ENCODE measurements around the gene BMPR1A. TPM values are rescaled to one million over a fixed set of nuclear protein-coding genes. Genes with fewer than 3 reads are reported as not detected.
"Not testable (repeated sequence)": the region's sequence is repeated elsewhere in the genome, so short reads cannot be mapped to it uniquely, and the experiment has no call there.

Gene BMPR1A
- total and polyA plus RNA-seq, 2 donors = 36.6 to 128 TPM

DNA sequence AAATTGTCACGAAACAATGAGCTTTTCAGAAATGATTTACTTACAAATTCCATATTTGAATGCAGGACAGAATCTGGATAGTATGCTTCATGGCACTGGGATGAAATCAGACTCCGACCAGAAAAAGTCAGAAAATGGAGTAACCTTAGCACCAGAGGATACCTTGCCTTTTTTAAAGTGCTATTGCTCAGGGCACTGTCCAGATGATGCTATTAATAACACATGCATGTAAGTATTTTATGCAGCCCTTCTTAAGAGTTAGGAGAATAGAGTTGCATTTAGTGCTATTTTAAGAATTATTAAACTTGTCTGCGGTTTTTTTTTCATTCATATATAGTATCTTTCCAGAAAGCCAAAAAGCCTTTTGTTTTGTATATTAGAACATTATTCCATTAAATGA is 133.6 kb downstream of the BMPR1A start:
- H3K4me1 ChIP-seq (ENCODE audit: insufficient read depth) = no peaks in the 10 kb centered on the region
- no peak overlapping the region for H3K27ac ChIP-seq (ENCODE audit: low read depth)
- DNase-seq (ENCODE audit: extremely low spot score) = no peak
- H3K4me3 ChIP-seq (ENCODE audit: low read depth, low read length) = no peak overlapping the region
- WGBS = 60% methylated on average over 3 of the region's 3 CpGs
- peaks cover 10% of the 10 kb centered on the region for H3K36me3 ChIP-seq (ENCODE audit: insufficient read depth)

DNA sequence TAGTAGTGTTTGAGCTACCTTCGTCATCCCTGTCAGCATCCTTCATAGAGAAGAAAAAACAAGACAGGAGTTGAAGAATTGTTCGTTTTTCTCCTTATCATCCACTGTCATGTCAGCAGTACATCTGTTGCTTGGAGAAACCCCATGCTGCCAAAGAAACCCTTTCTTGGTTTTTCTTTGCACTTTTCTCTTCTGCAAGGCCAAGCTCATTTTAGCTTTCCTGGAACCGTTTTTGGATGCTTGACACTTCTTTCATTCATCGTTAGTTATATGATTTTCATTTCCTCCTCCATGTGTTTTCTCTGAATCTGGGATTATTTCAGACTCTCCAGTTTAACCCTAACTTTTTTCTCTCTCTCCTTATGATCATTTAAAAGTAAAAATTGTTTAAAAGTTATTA is 142.1 kb downstream of the BMPR1A start:
- no peak overlapping the region for H3K27ac ChIP-seq (ENCODE audit: low read depth)

DNA sequence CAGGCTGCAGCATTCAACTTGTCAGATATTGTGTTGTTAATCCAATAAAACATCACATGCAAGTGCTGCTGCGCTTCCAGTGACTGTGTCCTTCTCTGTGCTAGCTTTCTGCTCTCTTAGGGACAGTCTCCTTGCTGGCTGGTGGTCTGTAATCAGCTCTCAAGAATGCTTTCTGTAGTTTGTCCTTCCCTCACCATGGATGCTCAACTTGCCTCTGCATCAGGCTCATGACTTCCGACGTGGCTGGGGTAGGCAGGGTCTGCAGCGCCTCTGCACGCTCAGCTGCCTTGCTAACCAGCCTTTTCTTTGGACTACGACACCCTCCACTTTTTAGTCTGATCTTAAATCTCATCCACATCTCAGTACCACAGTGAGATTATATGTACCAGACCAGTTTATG is 142.7 kb downstream of the BMPR1A start:
- no peak for DNase-seq (ENCODE audit: extremely low spot score)
- no peak overlapping the region for H3K27ac ChIP-seq (ENCODE audit: low read depth)
- H3K4me1 ChIP-seq (ENCODE audit: insufficient read depth) = no peaks in the 10 kb centered on the region
- H3K4me3 ChIP-seq (ENCODE audit: low read depth, low read length) = no peak overlapping the region
- 65% methylated on average over 6 of the region's 6 CpGs for WGBS
- H3K36me3 ChIP-seq (ENCODE audit: insufficient read depth) = peaks cover 2% of the 10 kb centered on the region

More for the DNA sequence above, 142.1 kb downstream of the BMPR1A start:
- 64% methylated on average over 4 of the region's 4 CpGs for WGBS
- Histone ChIP-seq H3K4me3 (ENCODE audit: low read depth, low read length) (no peak overlapping the region), H3K36me3 (ENCODE audit: insufficient read depth) (peaks cover 2% of the 10 kb centered on the region), H3K4me1 (ENCODE audit: insufficient read depth) (no peaks in the 10 kb centered on the region)
- no peak for DNase-seq (ENCODE audit: extremely low spot score)

DNA sequence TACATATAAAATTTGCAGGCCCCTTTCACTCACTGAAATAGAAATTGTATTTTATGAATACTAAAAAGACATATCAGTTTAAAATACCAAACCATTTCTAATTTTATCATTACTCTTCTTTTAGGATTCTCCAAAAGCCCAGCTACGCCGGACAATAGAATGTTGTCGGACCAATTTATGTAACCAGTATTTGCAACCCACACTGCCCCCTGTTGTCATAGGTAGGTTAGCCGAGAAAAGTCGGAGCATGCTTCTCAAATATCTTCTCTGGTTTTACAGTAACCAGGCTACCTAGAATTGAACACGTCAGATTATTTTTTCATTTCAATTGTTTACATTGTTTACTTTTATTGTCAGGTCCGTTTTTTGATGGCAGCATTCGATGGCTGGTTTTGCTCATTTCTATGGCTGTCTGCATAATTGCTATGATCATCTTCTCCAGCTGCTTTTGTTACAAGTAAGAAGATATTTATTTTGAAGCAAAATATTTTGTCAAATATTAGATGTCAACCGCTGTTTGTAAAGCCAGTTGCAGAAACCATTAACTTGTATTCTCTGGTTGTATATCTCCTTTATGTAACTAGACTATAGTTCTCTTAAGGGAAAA is 143.4 kb downstream of the BMPR1A start:
- H3K36me3 ChIP-seq (ENCODE audit: insufficient read depth) = peaks cover 2% of the 10 kb centered on the region
- H3K4me3 ChIP-seq (ENCODE audit: low read depth, low read length) = no peak overlapping the region
- WGBS = 11% methylated on average over 9 of the region's 9 CpGs
- H3K27ac ChIP-seq (ENCODE audit: low read depth) = no peak overlapping the region
- H3K4me1 ChIP-seq (ENCODE audit: insufficient read depth) = no peaks in the 10 kb centered on the region
- DNase-seq (ENCODE audit: extremely low spot score) = peak; percentile 43

GRCh38 chr10:86900955-86901354 is 144.5 kb downstream of the BMPR1A start:
- WGBS = 19% methylated on average over 2 of the region's 2 CpGs
- Histone ChIP-seq H3K36me3 (ENCODE audit: insufficient read depth) (no peaks in the 10 kb centered on the region), H3K27ac (ENCODE audit: low read depth) (no peak overlapping the region), H3K4me3 (ENCODE audit: low read depth, low read length) (no peak overlapping the region), H3K4me1 (ENCODE audit: insufficient read depth) (no peaks in the 10 kb centered on the region)
- DNase-seq (ENCODE audit: extremely low spot score) = no peak

DNA sequence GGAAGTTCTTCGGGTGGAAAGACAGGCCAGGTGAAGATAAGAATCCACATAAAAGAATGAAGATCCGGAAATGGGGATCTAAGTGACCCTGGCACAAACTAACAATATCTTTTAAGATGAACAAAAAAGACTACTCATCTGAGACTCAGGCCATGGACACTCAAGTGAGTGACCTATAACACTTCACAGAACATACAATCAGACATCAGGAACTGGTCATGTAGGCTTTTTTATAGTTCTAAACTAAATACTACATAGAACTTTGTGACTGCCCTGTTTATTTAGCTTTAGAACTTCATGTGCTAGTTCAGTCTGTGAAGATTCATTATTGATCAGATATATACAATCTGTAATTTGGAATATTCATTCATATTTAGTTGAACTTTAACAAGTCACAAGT is 148.2 kb downstream of the BMPR1A start:
- H3K4me3 ChIP-seq (ENCODE audit: low read depth, low read length) = no peak overlapping the region
- no peak for DNase-seq (ENCODE audit: extremely low spot score)
- no peaks in the 10 kb centered on the region for H3K4me1 ChIP-seq (ENCODE audit: insufficient read depth)
- whole genome bisulfite sequencing = 93% methylated on average over 2 of the region's 2 CpGs
- H3K36me3 ChIP-seq (ENCODE audit: insufficient read depth) = no peaks in the 10 kb centered on the region
- H3K27ac ChIP-seq (ENCODE audit: low read depth) = no peak overlapping the region

- Histone ChIP-seq H3K4me3 (ENCODE audit: low read depth, low read length) (no peak overlapping the region), H3K4me1 (ENCODE audit: insufficient read depth) (no peaks in the 10 kb centered on the region), H3K36me3 (ENCODE audit: insufficient read depth) (no peaks in the 10 kb centered on the region), H3K27ac (ENCODE audit: low read depth) (no peak overlapping the region)
- WGBS = 64% methylated on average over 1 of the region's 1 CpG
- DNase-seq (ENCODE audit: extremely low spot score) = no peak
Observed at GRCh38 chr10:86905429-86905828, 149.0 kb downstream of the BMPR1A start.

GRCh38 chr10:86914734-86915133 is 158.3 kb downstream of the BMPR1A start:
- Histone ChIP-seq H3K4me3 (ENCODE audit: low read depth, low read length) (no peak overlapping the region), H3K36me3 (ENCODE audit: insufficient read depth) (peaks cover 2% of the 10 kb centered on the region), H3K27ac (ENCODE audit: low read depth) (no peak overlapping the region), H3K4me1 (ENCODE audit: insufficient read depth) (no peaks in the 10 kb centered on the region)
- no peak for DNase-seq (ENCODE audit: extremely low spot score)
- WGBS = 73% methylated on average over 1 of the region's 1 CpG

DNA sequence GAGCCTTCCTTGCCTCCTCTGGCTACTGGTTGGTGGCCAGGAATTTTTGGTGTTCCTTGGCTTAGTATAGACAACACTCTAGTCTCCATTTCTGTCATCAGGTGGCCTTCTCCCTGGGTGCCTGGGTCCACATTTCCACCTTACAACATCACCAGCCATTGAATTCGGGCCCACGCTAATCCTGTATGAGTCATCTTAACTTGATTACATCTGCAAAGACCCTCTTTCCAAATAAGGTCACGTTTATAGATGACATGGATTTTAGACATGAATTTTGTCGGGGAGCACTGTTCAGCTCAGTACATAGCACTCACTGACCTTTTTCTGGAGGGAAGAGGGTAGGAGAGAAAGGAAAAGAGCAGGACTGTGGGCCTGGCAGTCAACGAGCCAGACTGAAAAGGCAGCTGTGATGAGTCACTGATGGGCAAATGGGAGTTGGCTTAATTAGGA is 161.6 kb downstream of the BMPR1A start:
- peaks cover 6% of the 10 kb centered on the region for H3K36me3 ChIP-seq (ENCODE audit: insufficient read depth)
- WGBS = 28% methylated on average over 5 of the region's 5 CpGs
- no peak overlapping the region for H3K4me3 ChIP-seq (ENCODE audit: low read depth, low read length)
- H3K4me1 ChIP-seq (ENCODE audit: insufficient read depth) = no peaks in the 10 kb centered on the region
- H3K27ac ChIP-seq (ENCODE audit: low read depth) = no peak overlapping the region
- no peak for DNase-seq (ENCODE audit: extremely low spot score)

DNA sequence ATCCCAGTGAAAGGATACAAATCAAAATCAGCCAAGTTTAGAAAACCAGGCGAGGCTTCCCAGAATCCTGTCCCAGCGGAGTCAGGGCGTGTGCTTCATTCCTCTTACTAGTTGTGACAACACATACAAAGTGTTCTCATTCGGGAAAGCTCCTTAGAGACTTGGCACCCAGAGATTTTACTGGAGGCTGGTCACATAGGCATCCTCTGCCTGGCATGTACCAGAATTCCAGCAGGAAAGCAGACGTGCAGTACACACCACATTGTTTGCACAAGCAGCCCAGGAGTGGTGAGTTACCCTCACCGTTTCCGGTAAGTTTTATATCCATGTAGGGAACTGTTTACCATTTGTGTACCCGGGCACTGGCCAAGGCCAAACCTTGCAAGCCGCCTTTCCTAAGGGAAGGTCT is 166.1 kb downstream of the BMPR1A start:
- 70% methylated on average over 9 of the region's 9 CpGs for WGBS
- no peak overlapping the region for H3K27ac ChIP-seq (ENCODE audit: low read depth)
- no peaks in the 10 kb centered on the region for H3K4me1 ChIP-seq (ENCODE audit: insufficient read depth)
- no peak for DNase-seq (ENCODE audit: extremely low spot score)
- no peak overlapping the region for H3K4me3 ChIP-seq (ENCODE audit: low read depth, low read length)
- H3K36me3 ChIP-seq (ENCODE audit: insufficient read depth) = peaks cover 4% of the 10 kb centered on the region

- Histone ChIP-seq H3K36me3 (ENCODE audit: insufficient read depth) (no peaks in the 10 kb centered on the region), H3K27ac (ENCODE audit: low read depth) (no peak overlapping the region), H3K4me1 (ENCODE audit: insufficient read depth) (no peaks in the 10 kb centered on the region), H3K4me3 (ENCODE audit: low read depth, low read length) (no peak overlapping the region)
- DNase-seq (ENCODE audit: extremely low spot score) = no peak
- 80% methylated on average over 15 of the region's 15 CpGs for WGBS
Observed at GRCh38 chr10:86929468-86930380, 173.3 kb downstream of the BMPR1A start.

- Histone ChIP-seq H3K4me3 (ENCODE audit: low read depth, low read length) (no peak overlapping the region), H3K4me1 (ENCODE audit: insufficient read depth) (no peaks in the 10 kb centered on the region), H3K36me3 (ENCODE audit: insufficient read depth) (no peaks in the 10 kb centered on the region), H3K27ac (ENCODE audit: low read depth) (no peak overlapping the region)
- 80% methylated on average over 1 of the region's 1 CpG for WGBS
- no peak for DNase-seq (ENCODE audit: extremely low spot score)
Observed at GRCh38 chr10:86931872-86932271, 175.5 kb downstream of the BMPR1A start.

GRCh38 chr10:86932674-86933073 is 176.3 kb downstream of the BMPR1A start:
- Histone ChIP-seq H3K4me1 (ENCODE audit: insufficient read depth) (no peaks in the 10 kb centered on the region), H3K36me3 (ENCODE audit: insufficient read depth) (no peaks in the 10 kb centered on the region), H3K27ac (ENCODE audit: low read depth) (no peak overlapping the region), H3K4me3 (ENCODE audit: low read depth, low read length) (no peak overlapping the region)
- DNase-seq (ENCODE audit: extremely low spot score) = no peak
- 78% methylated on average over 2 of the region's 2 CpGs for WGBS

- not testable (repeated sequence) for H3K4me3 ChIP-seq (ENCODE audit: low read depth, low read length); DNase-seq (ENCODE audit: extremely low spot score); H3K36me3 ChIP-seq (ENCODE audit: insufficient read depth); H3K4me1 ChIP-seq (ENCODE audit: insufficient read depth); H3K27ac ChIP-seq (ENCODE audit: low read depth)
- 88% methylated on average over 6 of the region's 6 CpGs for WGBS
Observed at GRCh38 chr10:86934162-86934711, 177.8 kb downstream of the BMPR1A start.
